ENCODE data around the gene NIPSNAP2. TPM values are rescaled to one million over a fixed set of nuclear protein-coding genes. Genes with fewer than 3 reads are reported as not detected.
"Not testable (repeated sequence)": the region's sequence is repeated elsewhere in the genome, so short reads cannot be mapped to it uniquely, and the experiment has no call there.

Gene NIPSNAP2
- total and polyA plus RNA-seq, 2 of the 13 experiments (the other 11 are each of a cell fraction or from before 2014, with no cell fraction given) = 40.3 to 61.5 TPM

GRCh38 chr7:56009695-56010094 is 45.3 kb downstream of the NIPSNAP2 start (continued):
- peak; percentile 81 for TF ChIP-seq ZBTB38 (CRISPR knock-in tag; IDR thresholded peaks at IDR 0.05)
- TF ChIP-seq ZFYVE20 (CRISPR knock-in tag; IDR thresholded peaks at IDR 0.05; ENCODE audit: borderline replicate concordance, low read depth) = no peak
- no peak for TF ChIP-seq MAF1 (CRISPR knock-in tag; IDR thresholded peaks at IDR 0.05; ENCODE audit: borderline replicate concordance)
- 0 out of 2 replicates have a peak, but pooled peaks have one; percentile 30 for TF ChIP-seq TP53 (CRISPR knock-in tag; conservative IDR thresholded peaks at IDR 0.05)
- no peak for TF ChIP-seq MXD3 (CRISPR knock-in tag; IDR thresholded peaks at IDR 0.05)
- peak; percentile 85 for TF ChIP-seq PAF1 (CRISPR knock-in tag; IDR thresholded peaks at IDR 0.05)
- no peak for TF ChIP-seq REST (IDR thresholded peaks at IDR 0.05; ENCODE audit: borderline replicate concordance in 1 of 2, low read depth in 1 of 2, low read length in 2 of 2)
- TF ChIP-seq THAP7 (CRISPR knock-in tag; IDR thresholded peaks at IDR 0.05) = no peak
- TF ChIP-seq ZBTB4 (CRISPR knock-in tag; IDR thresholded peaks at IDR 0.05; ENCODE audit: borderline replicate concordance) = peak; percentile 27; the same call in 1 of the 2 replicates
- TF ChIP-seq ZBTB33 (CRISPR knock-in tag; IDR thresholded peaks at IDR 0.05) = peak; percentile 64; the same call in 1 of the 2 replicates

- Histone ChIP-seq H3K36me3 (replicated peaks in 1 of 2; ENCODE audit: control insufficient read depth in 1 of 2, insufficient read depth in 2 of 2, low read length in 2 of 2) (peaks cover 16 to 66% of the 10 kb centered on the region in 2 experiments), H3K4me1 (ENCODE audit: insufficient read depth, low read length) (peaks cover 14% of the 10 kb centered on the region; the same call in 1 of the 2 replicates)
- DNase-seq (ENCODE audit: low spot score); FAIRE-seq; ATAC-seq; intact Hi-C loops (cut with micrococcal nuclease; ENCODE audit: unreplicated experiment); H4K20me1 ChIP-seq (ENCODE audit: insufficient read depth, low read length); H3K4me3 ChIP-seq (replicated peaks in 1 of 3; ENCODE audit: insufficient read depth in 1 of 3, low read depth in 2 of 3, low read length in 3 of 3); CTCF ChIA-PET (ENCODE audit: low intra/inter-chr PET ratio, low total read pairs); POLR2A ChIA-PET; H3K9me3 ChIP-seq (ENCODE audit: low read length); H2AFZ ChIP-seq (ENCODE audit: low read length); H3K4me2 ChIP-seq (ENCODE audit: low read depth, low read length); H3K27me3 ChIP-seq (ENCODE audit: control insufficient read depth in 1 of 2, insufficient read depth in 2 of 2, low read length in 2 of 2); H3K27ac ChIP-seq (ENCODE audit: extremely low read length, insufficient read depth, low read length); H3K79me2 ChIP-seq (ENCODE audit: insufficient read depth, low read length); H3K9ac ChIP-seq (ENCODE audit: insufficient read depth, low read depth, low read length); in situ Hi-C loops (cut with HindIII; ENCODE audit: extremely low pct_ligation_motif_present, low pct_unique_long_range_greater_than_20kb): not testable (repeated sequence)
- TSS peak; percentile 41 for BruUV-seq (replicated peaks)
- 79% methylated on average over 3 of the region's 3 CpGs for WGBS (ENCODE audit: low lambda C conversion rate)
Observed at GRCh38 chr7:56017015-56017414, 52.6 kb downstream of the NIPSNAP2 start.
